ENCODE results near the gene TFDP2. TPM values are rescaled to one million over a fixed set of nuclear protein-coding genes. Genes with fewer than 3 reads are reported as not detected.

TFDP2 gene
- total RNA-seq, 1 experiment from 2014 or later: 76.0 TPM

GRCh38 chr3:141950572-141951493 is 198.5 kb downstream of the TFDP2 start:
- H2AFZ ChIP-seq (ENCODE audit: low read length): no peak overlapping the region
- no peak for DNase-seq
- no peaks in the 10 kb centered on the region for H3K4me1 ChIP-seq (ENCODE audit: insufficient read depth, low read length)
- no peak overlapping the region for H3K27ac ChIP-seq (ENCODE audit: insufficient read length, low read depth, low read length)
- no peak overlapping the region for H4K91ac ChIP-seq (ENCODE audit: insufficient read length, low read depth, low read length)
- H3K27me3 ChIP-seq (ENCODE audit: insufficient read depth, low read length): no peaks in the 10 kb centered on the region
- H3K23ac ChIP-seq (ENCODE audit: insufficient read length, low read depth, low read length): no peak overlapping the region
- no peaks in the 10 kb centered on the region for H4K20me1 ChIP-seq (ENCODE audit: control insufficient read depth, insufficient read depth, insufficient read length)
- H3K56ac ChIP-seq (ENCODE audit: insufficient read length, low read depth, low read length): no peak overlapping the region
- H3K9ac ChIP-seq (ENCODE audit: extremely low read depth, insufficient read length, low read length): no peak overlapping the region
- no peak overlapping the region for H3T11ph ChIP-seq (ENCODE audit: low read length)
- H3K18ac ChIP-seq (ENCODE audit: insufficient read length, low read depth, low read length): no peak overlapping the region
- H2BK12ac ChIP-seq (ENCODE audit: insufficient read length, low read depth, low read length): no peak overlapping the region
- TF ChIP-seq, protein P1, sequence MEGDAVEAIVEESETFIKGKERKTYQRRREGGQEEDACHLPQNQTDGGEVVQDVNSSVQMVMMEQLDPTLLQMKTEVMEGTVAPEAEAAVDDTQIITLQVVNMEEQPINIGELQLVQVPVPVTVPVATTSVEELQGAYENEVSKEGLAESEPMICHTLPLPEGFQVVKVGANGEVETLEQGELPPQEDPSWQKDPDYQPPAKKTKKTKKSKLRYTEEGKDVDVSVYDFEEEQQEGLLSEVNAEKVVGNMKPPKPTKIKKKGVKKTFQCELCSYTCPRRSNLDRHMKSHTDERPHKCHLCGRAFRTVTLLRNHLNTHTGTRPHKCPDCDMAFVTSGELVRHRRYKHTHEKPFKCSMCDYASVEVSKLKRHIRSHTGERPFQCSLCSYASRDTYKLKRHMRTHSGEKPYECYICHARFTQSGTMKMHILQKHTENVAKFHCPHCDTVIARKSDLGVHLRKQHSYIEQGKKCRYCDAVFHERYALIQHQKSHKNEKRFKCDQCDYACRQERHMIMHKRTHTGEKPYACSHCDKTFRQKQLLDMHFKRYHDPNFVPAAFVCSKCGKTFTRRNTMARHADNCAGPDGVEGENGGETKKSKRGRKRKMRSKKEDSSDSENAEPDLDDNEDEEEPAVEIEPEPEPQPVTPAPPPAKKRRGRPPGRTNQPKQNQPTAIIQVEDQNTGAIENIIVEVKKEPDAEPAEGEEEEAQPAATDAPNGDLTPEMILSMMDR (conservative IDR thresholded peaks at IDR 0.05): no peak
- no peak overlapping the region for H2BK20ac ChIP-seq (ENCODE audit: low read depth, low read length, poor library complexity, severe bottlenecking)
- no peaks in the 10 kb centered on the region for H3K9me3 Mint-ChIP-seq
- H3K27ac Mint-ChIP-seq: no peak overlapping the region
- H2BK5ac ChIP-seq (ENCODE audit: insufficient read length, low read length): no peak overlapping the region
- no peaks in the 10 kb centered on the region for H3K23me2 ChIP-seq (ENCODE audit: insufficient read length, low read depth, low read length, poor library complexity, severe bottlenecking)
- H2AK5ac ChIP-seq (ENCODE audit: insufficient read length, low read length): no peak overlapping the region
- H3K27me3 Mint-ChIP-seq (ENCODE audit: low read depth): no peaks in the 10 kb centered on the region
- H3K14ac ChIP-seq (ENCODE audit: insufficient read depth, low read length): no peak overlapping the region
- WGBS (ENCODE audit: extremely low coverage, insufficient read length, low lambda C conversion rate): no CpG with 5 or more reads among the region's 4 CpGs
- peaks cover 10 to 29% (median 27%) of the 10 kb centered on the region in 3 experiments; a peak in 6 of 7 replicates for H3K36me3 Mint-ChIP-seq (ENCODE audit: insufficient read depth in 1 of 3, low read depth in 3 of 3)
- no peaks in the 10 kb centered on the region for H3K9me3 ChIP-seq (ENCODE audit: control insufficient read depth, low read depth, low read length)
- H2BK120ac ChIP-seq (ENCODE audit: low read depth, low read length, poor library complexity, severe bottlenecking): no peak overlapping the region
- no peak overlapping the region for H3K4me3 Mint-ChIP-seq
- no peak overlapping the region for H4K5ac ChIP-seq (ENCODE audit: insufficient read length, low read depth, low read length)
- H3K4me1 Mint-ChIP-seq: peaks cover 2 to 4% of the 10 kb centered on the region in 2 experiments; a peak in 2 of 4 replicates
- H3K79me2 ChIP-seq (ENCODE audit: insufficient read depth, low read length): no peaks in the 10 kb centered on the region
- no peak overlapping the region for H3K4me2 ChIP-seq (ENCODE audit: insufficient read depth, insufficient read length, low read length)
- H3K79me1 ChIP-seq (ENCODE audit: insufficient read depth, low read depth, low read length, poor library complexity, severe bottlenecking): no peaks in the 10 kb centered on the region
- no peak overlapping the region for H4K8ac ChIP-seq (replicated peaks; ENCODE audit: insufficient read length, low read depth, low read length)
- H2BK15ac ChIP-seq (ENCODE audit: low read depth, low read length): no peak overlapping the region
- no peak overlapping the region for H3K4ac ChIP-seq (ENCODE audit: low read depth, low read length)
